Measurements from ENCODE around the gene CDH13.

DNA sequence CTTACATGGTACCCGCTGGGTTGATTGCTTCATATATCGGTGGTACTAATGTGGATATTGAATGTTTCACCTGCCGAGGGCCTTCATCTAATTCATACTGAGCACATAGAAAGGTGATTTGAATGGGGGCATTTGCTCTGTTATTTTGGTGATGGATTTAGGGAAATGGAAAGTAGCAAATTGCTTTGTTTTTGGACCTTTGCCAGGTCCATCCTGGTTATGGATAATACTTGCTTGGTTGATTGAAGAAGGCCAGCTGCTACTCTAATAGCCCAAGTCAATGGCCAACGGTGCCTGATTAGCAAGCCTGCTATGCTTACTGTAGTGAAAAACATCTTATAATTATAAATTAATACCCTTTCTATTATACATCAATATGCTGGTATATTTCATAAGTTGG is 253.6 kb downstream of the CDH13 start:
- TF ChIP-seq, protein P1, sequence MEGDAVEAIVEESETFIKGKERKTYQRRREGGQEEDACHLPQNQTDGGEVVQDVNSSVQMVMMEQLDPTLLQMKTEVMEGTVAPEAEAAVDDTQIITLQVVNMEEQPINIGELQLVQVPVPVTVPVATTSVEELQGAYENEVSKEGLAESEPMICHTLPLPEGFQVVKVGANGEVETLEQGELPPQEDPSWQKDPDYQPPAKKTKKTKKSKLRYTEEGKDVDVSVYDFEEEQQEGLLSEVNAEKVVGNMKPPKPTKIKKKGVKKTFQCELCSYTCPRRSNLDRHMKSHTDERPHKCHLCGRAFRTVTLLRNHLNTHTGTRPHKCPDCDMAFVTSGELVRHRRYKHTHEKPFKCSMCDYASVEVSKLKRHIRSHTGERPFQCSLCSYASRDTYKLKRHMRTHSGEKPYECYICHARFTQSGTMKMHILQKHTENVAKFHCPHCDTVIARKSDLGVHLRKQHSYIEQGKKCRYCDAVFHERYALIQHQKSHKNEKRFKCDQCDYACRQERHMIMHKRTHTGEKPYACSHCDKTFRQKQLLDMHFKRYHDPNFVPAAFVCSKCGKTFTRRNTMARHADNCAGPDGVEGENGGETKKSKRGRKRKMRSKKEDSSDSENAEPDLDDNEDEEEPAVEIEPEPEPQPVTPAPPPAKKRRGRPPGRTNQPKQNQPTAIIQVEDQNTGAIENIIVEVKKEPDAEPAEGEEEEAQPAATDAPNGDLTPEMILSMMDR (conservative IDR thresholded peaks at IDR 0.05; ENCODE audit: low read depth, low read length), result no peak
- no peak for TF ChIP-seq EZH2 (IDR thresholded peaks at IDR 0.05; ENCODE audit: borderline replicate concordance, low read depth, low read length, poor library complexity, severe bottlenecking)

Measured in A673 (cell line).